ENCODE data around the gene RRAGC.

The RRAGC gene

DNA sequence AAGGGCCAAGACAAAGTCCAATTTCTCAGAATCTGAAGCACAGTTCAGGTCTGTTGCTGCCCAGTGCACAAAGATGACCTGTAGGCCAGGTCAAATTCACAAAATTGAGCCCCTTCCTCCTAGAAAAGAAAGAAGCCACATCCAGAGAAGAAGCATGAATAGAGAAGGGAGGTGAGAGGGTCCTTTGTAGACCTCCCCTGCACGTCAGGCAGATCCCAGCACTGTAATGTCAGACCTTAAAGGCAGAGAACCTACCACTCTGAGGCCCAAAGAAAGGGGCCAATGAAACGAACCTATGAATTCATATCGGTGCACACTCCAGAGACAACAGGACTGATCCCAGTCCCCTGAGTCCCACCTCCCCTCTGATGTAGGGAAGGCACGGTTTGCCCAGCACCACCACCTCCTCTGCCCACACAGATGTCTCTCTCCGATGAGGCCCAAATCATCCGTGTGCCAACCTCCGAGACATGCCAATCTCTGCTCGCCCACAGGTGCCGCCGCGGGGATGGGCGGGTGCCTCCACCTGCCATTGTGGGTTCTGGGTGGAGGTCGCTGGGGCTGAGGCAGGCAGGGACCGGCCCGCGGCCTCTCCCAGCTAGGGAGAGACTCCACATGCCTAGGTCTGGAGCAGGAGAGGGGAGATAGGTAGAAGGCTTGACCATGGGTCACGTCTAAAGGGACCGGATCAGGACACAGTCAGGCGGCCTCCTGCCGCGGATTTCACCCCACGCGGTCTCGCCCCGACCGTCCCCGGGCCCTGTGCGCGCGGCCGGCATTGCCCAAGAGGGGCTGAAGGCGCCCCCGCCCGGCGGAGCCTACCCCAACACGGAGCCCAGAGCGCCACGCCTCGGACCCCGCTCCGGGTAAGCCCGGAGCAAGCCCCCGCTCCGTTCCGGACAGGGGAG, 42.1 kb downstream of the RRAGC start:
- Histone ChIP-seq H4K20me1 (ENCODE audit: insufficient read depth, low read length) (no peaks in the 10 kb centered on the region), H3K36me3 (replicated peaks; ENCODE audit: low read depth, low read length) (no peaks in the 10 kb centered on the region), H2AFZ (ENCODE audit: low read depth, low read length) (no peak overlapping the region), H3K9me3 (ENCODE audit: insufficient read depth, low read length) (no peaks in the 10 kb centered on the region), H3K27me3 (ENCODE audit: low read depth, low read length) (peaks cover 22% of the 10 kb centered on the region), H3K4me3 (ENCODE audit: low read length) (peak overlapping the region; percentile 69), H3K27ac (ENCODE audit: low read length) (no peak overlapping the region), H3K9ac (ENCODE audit: low read length) (no peak overlapping the region), H3K4me1 (ENCODE audit: low read length) (peaks cover 19% of the 10 kb centered on the region), H3K4me2 (ENCODE audit: low read length) (peak overlapping the region; percentile 75), H3K79me2 (ENCODE audit: low read length) (no peaks in the 10 kb centered on the region)
- TF ChIP-seq EZH2phosphoT487 (IDR thresholded peaks at IDR 0.05; ENCODE audit: low read depth), result no peak
- TF ChIP-seq, protein P1, sequence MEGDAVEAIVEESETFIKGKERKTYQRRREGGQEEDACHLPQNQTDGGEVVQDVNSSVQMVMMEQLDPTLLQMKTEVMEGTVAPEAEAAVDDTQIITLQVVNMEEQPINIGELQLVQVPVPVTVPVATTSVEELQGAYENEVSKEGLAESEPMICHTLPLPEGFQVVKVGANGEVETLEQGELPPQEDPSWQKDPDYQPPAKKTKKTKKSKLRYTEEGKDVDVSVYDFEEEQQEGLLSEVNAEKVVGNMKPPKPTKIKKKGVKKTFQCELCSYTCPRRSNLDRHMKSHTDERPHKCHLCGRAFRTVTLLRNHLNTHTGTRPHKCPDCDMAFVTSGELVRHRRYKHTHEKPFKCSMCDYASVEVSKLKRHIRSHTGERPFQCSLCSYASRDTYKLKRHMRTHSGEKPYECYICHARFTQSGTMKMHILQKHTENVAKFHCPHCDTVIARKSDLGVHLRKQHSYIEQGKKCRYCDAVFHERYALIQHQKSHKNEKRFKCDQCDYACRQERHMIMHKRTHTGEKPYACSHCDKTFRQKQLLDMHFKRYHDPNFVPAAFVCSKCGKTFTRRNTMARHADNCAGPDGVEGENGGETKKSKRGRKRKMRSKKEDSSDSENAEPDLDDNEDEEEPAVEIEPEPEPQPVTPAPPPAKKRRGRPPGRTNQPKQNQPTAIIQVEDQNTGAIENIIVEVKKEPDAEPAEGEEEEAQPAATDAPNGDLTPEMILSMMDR (IDR thresholded peaks at IDR 0.05; ENCODE audit: low read depth, low read length), result no peak

DNA sequence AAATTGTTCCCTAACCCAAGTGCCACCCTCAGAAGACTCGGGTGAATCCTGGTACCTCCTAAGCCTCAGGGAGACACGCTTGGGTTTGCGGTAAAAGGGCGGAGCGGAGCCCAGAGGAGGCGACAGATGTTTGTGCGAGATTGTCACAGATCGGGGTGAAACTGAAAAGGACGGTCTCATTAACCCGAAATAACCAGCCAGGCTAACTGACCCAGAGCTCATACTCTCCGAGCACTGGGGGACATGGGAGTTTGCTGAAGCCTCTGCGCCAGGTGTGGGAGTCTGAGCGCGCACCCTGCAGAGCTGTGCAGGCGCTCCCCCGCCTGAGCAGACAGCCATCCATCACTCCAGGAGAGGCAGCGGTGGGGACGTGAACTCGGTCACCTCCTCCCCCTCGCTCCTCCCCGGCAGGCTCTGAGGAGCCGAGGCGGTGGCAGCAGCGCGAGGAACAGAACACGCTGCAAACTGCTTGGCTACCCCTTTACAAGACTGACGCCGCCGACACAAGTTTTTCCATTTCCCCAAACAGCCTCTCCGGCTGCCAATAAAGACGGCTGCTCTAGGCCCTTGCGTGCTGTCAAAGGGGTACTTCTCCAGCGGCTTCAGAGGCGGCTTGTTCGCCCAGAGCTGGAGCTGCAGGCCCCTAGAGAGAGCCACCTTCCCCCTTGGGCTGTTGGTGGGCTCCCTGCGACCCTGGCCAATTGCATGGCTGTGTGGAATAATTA, 43.5 kb downstream of the RRAGC start:
- Histone ChIP-seq H3K9me3 (ENCODE audit: insufficient read depth, low read length) (no peaks in the 10 kb centered on the region), H3K27ac (ENCODE audit: low read length) (no peak overlapping the region), H2AFZ (ENCODE audit: low read depth, low read length) (peak overlapping the region; percentile 78), H3K4me2 (ENCODE audit: low read length) (peak overlapping the region; percentile 96), H3K4me3 (ENCODE audit: low read length) (peak overlapping the region; percentile 80), H3K4me1 (ENCODE audit: low read length) (peaks cover 19% of the 10 kb centered on the region), H3K36me3 (replicated peaks; ENCODE audit: low read depth, low read length) (no peaks in the 10 kb centered on the region), H3K79me2 (ENCODE audit: low read length) (no peaks in the 10 kb centered on the region), H3K9ac (ENCODE audit: low read length) (no peak overlapping the region; the same call in 1 of the 2 replicates), H3K27me3 (ENCODE audit: low read depth, low read length) (peaks cover 22% of the 10 kb centered on the region), H4K20me1 (ENCODE audit: insufficient read depth, low read length) (no peaks in the 10 kb centered on the region)
- no peak for TF ChIP-seq EZH2phosphoT487 (IDR thresholded peaks at IDR 0.05; ENCODE audit: low read depth)
- TF ChIP-seq, protein P1 (IDR thresholded peaks at IDR 0.05; ENCODE audit: low read depth, low read length), result 0 out of 2 replicates have a peak, but pooled peaks have one; percentile 8

DNA sequence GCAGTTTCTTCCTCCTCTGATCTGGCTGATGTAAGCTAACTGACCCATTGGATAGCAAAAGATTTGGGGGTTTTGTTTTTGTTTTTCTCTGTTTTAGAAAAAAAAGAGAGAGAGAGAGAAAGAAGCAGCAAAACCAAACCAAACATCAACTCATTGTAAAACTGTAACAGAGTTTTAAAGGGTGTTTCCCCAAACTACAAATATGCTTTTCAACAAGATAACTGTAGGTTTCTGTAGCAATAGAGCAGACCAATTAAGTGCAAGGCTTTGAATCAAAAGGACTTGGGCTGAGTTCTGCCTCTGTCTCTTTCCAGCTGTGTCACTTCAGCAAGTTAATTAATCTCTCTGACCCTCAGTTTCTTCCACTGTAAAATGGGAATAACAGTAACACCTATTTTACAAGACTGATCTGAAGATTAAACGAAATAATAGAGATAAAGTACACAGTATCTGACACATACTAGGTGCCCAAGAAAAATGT, 44.5 kb downstream of the RRAGC start:
- H3K36me3 ChIP-seq (replicated peaks; ENCODE audit: low read depth, low read length), result no peaks in the 10 kb centered on the region
- no peak overlapping the region for H3K27ac ChIP-seq (ENCODE audit: low read length)
- H2AFZ ChIP-seq (ENCODE audit: low read depth, low read length), result no peak overlapping the region
- H4K20me1 ChIP-seq (ENCODE audit: insufficient read depth, low read length), result no peaks in the 10 kb centered on the region
- peaks cover 22% of the 10 kb centered on the region for H3K27me3 ChIP-seq (ENCODE audit: low read depth, low read length)
- H3K4me3 ChIP-seq (ENCODE audit: low read length), result no peak overlapping the region
- H3K9me3 ChIP-seq (ENCODE audit: insufficient read depth, low read length), result no peaks in the 10 kb centered on the region
- no peaks in the 10 kb centered on the region for H3K79me2 ChIP-seq (ENCODE audit: low read length)
- H3K4me1 ChIP-seq (ENCODE audit: low read length), result peaks cover 19% of the 10 kb centered on the region
- no peak overlapping the region for H3K4me2 ChIP-seq (ENCODE audit: low read length)
- TF ChIP-seq EZH2phosphoT487 (IDR thresholded peaks at IDR 0.05; ENCODE audit: low read depth), result no peak
- TF ChIP-seq, protein P1 (IDR thresholded peaks at IDR 0.05; ENCODE audit: low read depth, low read length), result no peak
- no peak overlapping the region for H3K9ac ChIP-seq (ENCODE audit: low read length)

DNA sequence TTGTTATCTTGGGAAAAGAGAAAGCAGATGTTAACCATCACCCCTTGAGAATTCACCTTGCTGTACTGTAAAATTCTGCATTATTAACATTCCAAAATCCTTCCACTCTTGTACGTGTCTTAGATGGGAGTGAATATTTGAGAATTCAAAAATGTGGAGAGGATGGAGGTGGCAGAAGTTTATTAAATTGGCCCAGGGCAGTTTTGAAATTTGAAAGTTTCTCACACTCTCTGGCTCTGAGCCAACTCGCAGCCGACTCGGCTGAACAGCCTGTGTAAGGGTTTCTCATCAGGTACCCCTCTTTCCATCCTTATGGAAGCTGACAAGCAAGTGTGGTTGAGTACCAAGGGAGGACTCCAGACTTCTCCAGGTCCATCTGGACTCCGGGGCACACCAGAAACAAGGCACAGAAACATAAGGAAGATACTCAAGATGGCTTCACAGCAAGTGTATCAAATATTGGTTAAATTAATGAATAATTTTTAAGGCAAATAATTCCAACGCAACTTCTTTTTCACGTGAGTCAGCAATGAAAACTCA, 45.1 kb downstream of the RRAGC start:
- H3K27me3 ChIP-seq (ENCODE audit: low read depth, low read length), result peaks cover 22% of the 10 kb centered on the region
- H3K9ac ChIP-seq (ENCODE audit: low read length), result no peak overlapping the region
- H3K27ac ChIP-seq (ENCODE audit: low read length), result no peak overlapping the region
- H3K79me2 ChIP-seq (ENCODE audit: low read length), result no peaks in the 10 kb centered on the region
- no peak overlapping the region for H3K4me3 ChIP-seq (ENCODE audit: low read length)
- no peak overlapping the region for H3K4me2 ChIP-seq (ENCODE audit: low read length)
- H3K9me3 ChIP-seq (ENCODE audit: insufficient read depth, low read length), result no peaks in the 10 kb centered on the region
- no peaks in the 10 kb centered on the region for H4K20me1 ChIP-seq (ENCODE audit: insufficient read depth, low read length)
- H3K4me1 ChIP-seq (ENCODE audit: low read length), result peaks cover 19% of the 10 kb centered on the region
- H3K36me3 ChIP-seq (replicated peaks; ENCODE audit: low read depth, low read length), result no peaks in the 10 kb centered on the region
- no peak overlapping the region for H2AFZ ChIP-seq (ENCODE audit: low read depth, low read length)
- TF ChIP-seq, protein P1 (IDR thresholded peaks at IDR 0.05; ENCODE audit: low read depth, low read length), result no peak
- no peak for TF ChIP-seq EZH2phosphoT487 (IDR thresholded peaks at IDR 0.05; ENCODE audit: low read depth)

All from OCI-LY3 (cell line).